ENCODE measurements around the gene ZBTB42.

Gene ZBTB42

DNA sequence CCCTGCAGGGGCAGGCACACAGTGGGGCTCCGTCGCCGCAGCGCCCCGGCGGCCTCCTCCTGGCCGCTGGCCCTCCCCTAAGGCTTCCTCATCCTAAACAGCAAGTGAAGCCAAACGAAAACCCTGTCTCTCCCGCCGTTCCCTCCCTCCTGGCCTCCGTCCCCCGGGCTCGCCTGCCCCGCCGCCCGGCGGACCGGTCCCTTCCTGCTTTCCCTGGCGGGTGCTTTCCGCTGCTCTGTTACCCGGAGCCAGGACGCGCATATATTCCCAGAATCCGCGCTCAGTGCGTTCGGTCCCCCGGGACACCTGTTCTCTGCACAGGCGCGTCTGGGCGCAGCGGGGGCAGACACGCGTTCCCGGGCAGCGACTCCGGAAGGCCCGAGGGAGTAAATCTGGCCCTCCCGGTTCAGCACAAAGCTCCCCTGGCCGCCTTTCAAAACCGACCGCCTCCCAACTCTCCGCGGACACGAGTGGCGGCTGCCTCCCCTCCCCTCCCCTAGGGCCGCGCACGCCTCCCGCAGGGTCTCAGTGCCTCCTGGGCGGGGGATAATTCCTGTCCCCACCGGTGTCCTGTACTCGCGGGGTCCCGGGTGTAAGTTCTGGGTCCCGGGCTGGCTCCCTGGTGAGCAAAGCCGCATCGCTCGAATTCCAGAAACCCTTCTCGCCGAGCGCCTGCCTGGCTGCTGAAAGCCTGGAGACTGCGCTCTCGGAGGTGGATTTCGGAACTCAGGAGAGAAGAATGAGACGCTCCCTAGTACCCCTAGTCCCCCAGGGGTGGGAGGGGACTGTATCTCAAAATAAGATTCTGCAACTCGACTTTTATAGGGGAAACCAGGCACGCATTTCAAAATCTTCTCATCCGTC, 42.8 kb downstream of the ZBTB42 start:
- DNase-seq (no peak), ATAC-seq (no peak)
- Mint-ChIP-seq H3K36me3 (ENCODE audit: low read depth) (no peaks in the 10 kb centered on the region), H3K4me3 (no peak overlapping the region), H3K9me3 (no peaks in the 10 kb centered on the region), H3K4me1 (peaks cover 4% of the 10 kb centered on the region), H3K27me3 (peaks cover 54% of the 10 kb centered on the region), H3K27ac (no peak overlapping the region)

DNA sequence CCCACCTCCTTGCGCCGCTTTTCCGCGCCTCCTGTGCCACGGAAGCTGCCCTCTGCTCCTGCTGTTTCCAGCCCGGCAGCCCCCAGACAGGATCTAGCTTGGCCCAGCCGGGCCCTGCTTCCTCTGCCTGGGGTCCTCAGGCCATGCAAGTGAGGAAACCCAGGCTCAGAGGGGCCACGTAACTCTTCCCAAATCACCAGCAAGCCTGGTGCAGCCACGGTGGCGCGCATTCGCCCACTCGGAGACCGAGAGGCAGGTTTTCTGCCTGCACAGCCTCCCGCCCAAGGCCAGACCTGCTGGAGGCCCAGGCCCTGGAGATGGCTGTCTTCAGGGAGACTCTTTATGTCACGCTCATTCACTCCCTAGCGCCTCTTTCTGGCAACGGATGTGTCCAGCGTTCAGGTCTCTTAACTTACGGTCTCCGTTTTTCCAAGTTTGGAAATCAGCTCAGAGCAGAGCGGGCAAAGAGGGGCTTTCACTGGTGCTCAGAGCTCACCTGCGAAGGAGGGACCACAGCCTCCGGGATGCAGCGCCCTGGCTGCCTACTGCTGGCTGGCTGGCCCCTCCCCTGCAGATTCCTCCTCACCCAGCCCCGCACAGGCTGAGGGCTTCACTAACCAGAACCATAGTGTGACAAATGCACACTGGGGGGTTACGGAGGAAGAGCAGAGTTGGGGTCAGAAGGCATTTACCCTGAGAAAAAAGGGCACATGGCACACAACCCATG, 43.6 kb downstream of the ZBTB42 start:
- peaks cover 50% of the 10 kb centered on the region for H3K27me3 Mint-ChIP-seq
- DNase-seq = no peak
- H3K36me3 Mint-ChIP-seq (ENCODE audit: low read depth) = no peaks in the 10 kb centered on the region
- H3K4me1 Mint-ChIP-seq = peaks cover 4% of the 10 kb centered on the region
- H3K9me3 Mint-ChIP-seq = no peaks in the 10 kb centered on the region
- H3K27ac Mint-ChIP-seq = no peak overlapping the region
- no peak overlapping the region for H3K4me3 Mint-ChIP-seq
- no peak for ATAC-seq

DNA sequence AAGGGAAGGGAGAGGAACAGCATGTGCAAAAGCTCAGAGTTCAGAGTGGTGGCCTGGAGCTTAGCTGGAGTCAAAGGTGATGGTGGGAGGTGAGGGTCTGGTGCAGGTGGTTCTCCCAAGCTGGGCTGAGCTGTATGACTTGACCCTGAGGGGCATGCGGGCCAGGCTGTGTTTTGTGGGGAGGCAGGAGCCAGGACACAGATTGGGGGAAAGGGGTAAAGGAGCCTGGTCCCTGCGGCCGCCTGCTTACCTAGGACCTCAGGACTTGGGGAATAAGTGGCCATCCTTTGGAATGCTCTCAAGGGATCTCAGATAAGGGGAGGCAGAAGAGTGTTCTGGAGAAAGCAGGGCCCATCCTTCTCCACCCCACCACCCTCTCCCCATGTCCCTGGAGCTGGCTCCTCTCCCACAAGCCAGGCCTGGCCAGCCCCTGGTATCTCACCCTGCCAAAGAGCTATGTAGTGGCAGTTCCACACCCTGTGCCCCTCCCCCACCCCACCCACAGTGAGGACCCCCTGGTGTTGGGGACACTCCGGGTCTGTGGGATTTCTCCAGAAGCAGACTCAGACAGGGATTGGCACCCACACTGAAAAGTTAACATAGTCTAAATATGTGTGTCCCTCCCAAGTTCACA, 44.2 kb downstream of the ZBTB42 start:
- no peak for DNase-seq
- no peak overlapping the region for H3K4me3 Mint-ChIP-seq
- no peak overlapping the region for H3K27ac Mint-ChIP-seq
- H3K4me1 Mint-ChIP-seq = peaks cover 4% of the 10 kb centered on the region
- no peak for ATAC-seq
- H3K36me3 Mint-ChIP-seq (ENCODE audit: low read depth) = no peaks in the 10 kb centered on the region
- H3K9me3 Mint-ChIP-seq = no peaks in the 10 kb centered on the region
- H3K27me3 Mint-ChIP-seq = peaks cover 50% of the 10 kb centered on the region

DNA sequence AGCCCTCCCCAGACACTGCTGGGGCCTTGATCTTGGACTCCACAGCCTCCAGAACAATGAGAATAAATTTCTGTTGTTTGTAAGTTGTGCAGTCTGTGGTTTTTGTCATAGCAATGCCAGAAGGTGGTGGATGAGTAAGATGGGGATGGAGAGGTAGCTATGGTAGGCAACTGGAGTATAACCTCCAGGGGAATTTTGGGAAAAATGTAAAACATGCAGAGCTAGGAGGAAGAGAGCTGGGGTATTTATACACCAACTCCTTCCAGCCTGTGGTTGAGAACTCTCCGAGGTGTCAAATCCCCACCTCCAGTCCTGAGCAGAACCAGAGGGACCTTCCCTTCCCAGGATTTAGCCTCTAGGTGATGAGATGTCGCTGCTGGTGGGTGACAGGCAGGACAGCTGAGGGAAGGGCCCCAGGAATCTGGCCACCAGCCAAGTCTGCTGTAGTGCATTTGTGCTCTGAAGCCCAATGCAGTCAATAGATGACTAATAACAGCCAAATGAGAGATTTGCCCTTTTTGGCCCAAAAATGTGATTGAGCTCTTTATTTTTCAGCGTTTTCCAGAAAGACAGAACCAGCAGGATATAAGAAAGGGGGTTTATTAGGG, 45.0 kb downstream of the ZBTB42 start:
- Mint-ChIP-seq H3K4me1 (peaks cover 4% of the 10 kb centered on the region), H3K27me3 (peaks cover 47% of the 10 kb centered on the region), H3K4me3 (no peak overlapping the region), H3K27ac (no peak overlapping the region), H3K36me3 (ENCODE audit: low read depth) (no peaks in the 10 kb centered on the region), H3K9me3 (no peaks in the 10 kb centered on the region)
- ATAC-seq (no peak), DNase-seq (no peak)

DNA sequence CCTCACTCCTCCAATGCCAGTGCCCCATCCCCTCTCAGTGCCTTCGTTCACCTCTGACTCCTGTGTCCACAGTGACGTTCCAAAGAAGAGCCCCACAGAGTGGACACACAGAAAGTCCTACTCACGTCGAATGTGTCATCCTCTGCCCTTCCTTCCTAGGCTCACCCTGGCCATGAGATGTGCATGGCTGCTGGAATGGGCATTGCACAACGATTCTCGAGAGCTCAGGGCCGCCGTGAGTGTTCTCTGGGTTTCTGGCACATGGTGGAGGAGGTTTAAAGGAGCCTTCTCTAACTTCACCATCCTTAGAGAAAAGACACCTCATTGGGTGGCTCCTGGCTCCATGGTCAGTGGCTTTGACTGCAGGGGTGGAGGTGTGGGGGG, 51.4 kb downstream of the ZBTB42 start:
- no peak overlapping the region for H3K4me3 Mint-ChIP-seq
- H3K27ac Mint-ChIP-seq = no peak overlapping the region
- no peak for DNase-seq
- H3K9me3 Mint-ChIP-seq = no peaks in the 10 kb centered on the region
- no peaks in the 10 kb centered on the region for H3K4me1 Mint-ChIP-seq
- peaks cover 13% of the 10 kb centered on the region for H3K27me3 Mint-ChIP-seq
- no peak for ATAC-seq
- H3K36me3 Mint-ChIP-seq (ENCODE audit: low read depth) = no peaks in the 10 kb centered on the region

Data from activated naive CD8-positive, alpha-beta T cell treated with anti-CD3 and anti-CD28 coated beads, Interleukin-2, amount 50 U/mL, for 24 hours (primary cell).